ENCODE data around the gene ANKS1B. TPM values are rescaled to one million over a fixed set of nuclear protein-coding genes. Genes with fewer than 3 reads are reported as not detected.
A peak's percentile ranks its signal among the peaks of the same experiment; 100 is the strongest.
"Not testable (repeated sequence)": the region's sequence is repeated elsewhere in the genome, so short reads cannot be mapped to it uniquely, and the experiment has no call there.

Gene ANKS1B
- total RNA-seq, 1 donor from 2014 or later: 5.6 TPM

DNA sequence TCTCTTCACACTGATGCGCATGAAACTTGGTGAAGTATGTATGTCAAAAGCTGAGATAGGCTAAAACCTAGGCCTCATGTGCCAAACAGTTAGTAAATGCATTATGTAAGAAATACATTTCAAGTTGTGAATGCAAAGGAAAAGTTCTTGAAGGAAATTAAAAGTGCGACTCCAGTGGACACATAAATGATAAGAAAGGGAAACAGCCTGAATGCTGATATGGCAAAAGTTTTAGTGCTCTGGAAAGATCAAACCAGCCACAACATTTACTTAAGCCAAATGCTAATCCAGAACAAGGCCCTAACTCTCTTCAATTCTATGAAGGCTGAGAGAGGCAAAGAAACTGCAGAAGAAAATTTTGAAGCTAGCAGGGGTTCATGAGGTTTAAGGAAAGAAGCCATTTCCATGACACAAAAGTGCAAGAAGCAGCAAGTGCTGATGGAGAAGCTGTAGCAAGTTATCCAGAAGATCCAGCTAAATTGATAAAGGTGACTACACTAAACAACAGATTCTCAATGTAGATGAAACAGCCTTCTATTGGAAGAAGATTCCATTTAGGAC lies 262.9 kb downstream of the ANKS1B start:
- Mint-ChIP-seq H3K36me3 (ENCODE audit: low read depth) (no peaks in the 10 kb centered on the region), H3K4me1 (no peaks in the 10 kb centered on the region), H3K27me3 (ENCODE audit: low read depth) (no peaks in the 10 kb centered on the region), H3K9me3 (peaks cover 2% of the 10 kb centered on the region), H3K27ac (ENCODE audit: unreplicated experiment) (no peak overlapping the region), H3K4me3 (no peak overlapping the region)
- DNase-seq (ENCODE audit: low read depth, low spot score): no peak
- TF ChIP-seq, protein P1, sequence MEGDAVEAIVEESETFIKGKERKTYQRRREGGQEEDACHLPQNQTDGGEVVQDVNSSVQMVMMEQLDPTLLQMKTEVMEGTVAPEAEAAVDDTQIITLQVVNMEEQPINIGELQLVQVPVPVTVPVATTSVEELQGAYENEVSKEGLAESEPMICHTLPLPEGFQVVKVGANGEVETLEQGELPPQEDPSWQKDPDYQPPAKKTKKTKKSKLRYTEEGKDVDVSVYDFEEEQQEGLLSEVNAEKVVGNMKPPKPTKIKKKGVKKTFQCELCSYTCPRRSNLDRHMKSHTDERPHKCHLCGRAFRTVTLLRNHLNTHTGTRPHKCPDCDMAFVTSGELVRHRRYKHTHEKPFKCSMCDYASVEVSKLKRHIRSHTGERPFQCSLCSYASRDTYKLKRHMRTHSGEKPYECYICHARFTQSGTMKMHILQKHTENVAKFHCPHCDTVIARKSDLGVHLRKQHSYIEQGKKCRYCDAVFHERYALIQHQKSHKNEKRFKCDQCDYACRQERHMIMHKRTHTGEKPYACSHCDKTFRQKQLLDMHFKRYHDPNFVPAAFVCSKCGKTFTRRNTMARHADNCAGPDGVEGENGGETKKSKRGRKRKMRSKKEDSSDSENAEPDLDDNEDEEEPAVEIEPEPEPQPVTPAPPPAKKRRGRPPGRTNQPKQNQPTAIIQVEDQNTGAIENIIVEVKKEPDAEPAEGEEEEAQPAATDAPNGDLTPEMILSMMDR (conservative IDR thresholded peaks at IDR 0.05): no peak

DNA sequence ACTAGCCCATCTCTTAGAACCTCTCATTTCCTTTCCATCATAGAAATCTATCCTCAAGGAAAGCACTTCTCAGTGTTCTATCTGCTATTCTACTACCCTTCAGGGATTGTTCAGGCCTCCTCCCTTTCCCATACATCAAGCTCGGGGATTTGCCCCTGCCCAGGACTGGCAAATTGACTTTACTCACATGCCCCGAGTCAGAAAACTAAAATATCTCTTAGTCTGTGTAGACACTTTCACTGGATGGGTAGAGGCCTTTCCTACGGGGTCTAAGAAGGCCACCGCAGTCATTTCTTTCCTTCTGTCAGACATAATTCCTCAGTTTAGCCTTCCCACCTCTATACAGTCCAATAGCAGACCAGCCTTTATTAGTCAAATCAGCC lies 264.7 kb downstream of the ANKS1B start:
- not testable (repeated sequence) for H3K9me3 Mint-ChIP-seq; DNase-seq (ENCODE audit: low read depth, low spot score); H3K27ac Mint-ChIP-seq (ENCODE audit: unreplicated experiment); H3K36me3 Mint-ChIP-seq (ENCODE audit: low read depth); H3K4me3 Mint-ChIP-seq; H3K4me1 Mint-ChIP-seq; H3K27me3 Mint-ChIP-seq (ENCODE audit: low read depth)

DNA sequence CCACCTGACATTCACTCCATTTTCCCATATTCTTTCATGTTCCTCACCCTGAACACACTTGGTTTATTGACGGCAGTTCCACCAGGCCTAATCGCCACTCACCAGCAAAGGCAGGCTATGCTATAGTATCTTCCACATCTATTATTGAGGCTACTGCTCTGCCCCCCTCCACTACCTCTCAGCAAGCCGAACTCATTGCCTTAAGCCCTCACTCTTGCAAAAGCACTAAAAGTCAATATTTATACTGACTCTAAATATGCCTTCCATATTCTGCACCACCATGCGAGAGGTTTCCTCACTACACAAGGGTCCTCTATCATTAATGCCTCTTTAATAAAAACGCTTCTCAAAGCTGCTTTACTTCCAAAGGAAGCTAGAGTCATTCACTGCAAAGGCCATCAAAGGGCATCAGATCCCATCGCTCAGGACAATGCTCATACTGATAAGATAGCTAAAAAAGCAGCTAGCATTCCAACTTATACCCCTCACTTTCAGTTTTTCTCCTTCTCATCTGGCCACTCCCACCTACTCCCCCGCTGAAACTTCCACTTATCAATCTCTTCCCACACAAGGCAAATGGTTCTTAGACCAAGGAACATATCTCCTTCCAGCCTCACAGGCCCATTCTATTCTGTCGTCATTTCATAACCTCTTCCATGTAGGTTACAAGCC lies 265.2 kb downstream of the ANKS1B start:
- H3K36me3 Mint-ChIP-seq (ENCODE audit: low read depth); H3K9me3 Mint-ChIP-seq; H3K27ac Mint-ChIP-seq (ENCODE audit: unreplicated experiment): not testable (repeated sequence)

DNA sequence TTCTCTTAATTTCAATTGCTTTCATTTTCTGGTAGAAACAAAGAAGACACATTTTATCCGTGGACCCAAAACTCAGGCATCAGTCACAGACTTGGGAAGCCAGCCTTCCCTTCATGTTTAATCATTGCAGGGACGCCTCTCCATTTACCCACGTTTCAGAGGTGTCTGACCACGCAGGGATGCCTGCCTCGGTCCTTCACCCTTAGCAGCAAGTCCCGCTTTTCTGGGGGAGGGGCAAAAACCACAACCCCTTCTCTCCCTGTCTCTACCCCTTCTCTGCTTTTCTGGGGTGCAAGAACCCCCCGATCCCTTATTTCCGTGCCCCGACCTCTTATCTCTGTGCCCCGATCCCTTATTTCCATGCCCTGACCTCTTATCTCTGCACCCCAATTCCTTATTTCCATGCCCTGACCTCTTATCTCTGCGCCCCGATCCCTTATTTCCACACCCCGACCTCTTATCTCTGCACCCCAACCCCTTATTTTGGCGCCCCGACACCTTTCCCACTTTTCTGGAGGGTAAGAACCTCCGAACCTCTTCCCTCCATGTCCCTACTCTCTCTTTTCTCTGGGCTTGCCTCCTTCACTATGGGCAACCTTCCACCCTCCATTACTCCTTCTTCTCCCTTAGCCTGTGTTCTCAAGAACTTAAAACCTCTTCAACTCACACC lies 268.8 kb downstream of the ANKS1B start:
- not testable (repeated sequence) for H3K9me3 Mint-ChIP-seq; H3K36me3 Mint-ChIP-seq (ENCODE audit: low read depth); H3K4me3 Mint-ChIP-seq; DNase-seq (ENCODE audit: low read depth, low spot score); H3K4me1 Mint-ChIP-seq; H3K27me3 Mint-ChIP-seq (ENCODE audit: low read depth); H3K27ac Mint-ChIP-seq (ENCODE audit: unreplicated experiment)

More for the DNA sequence above, 265.2 kb downstream of the ANKS1B start:
- DNase-seq (ENCODE audit: low read depth, low spot score); H3K27me3 Mint-ChIP-seq (ENCODE audit: low read depth); H3K4me1 Mint-ChIP-seq; H3K4me3 Mint-ChIP-seq: not testable (repeated sequence)

DNA sequence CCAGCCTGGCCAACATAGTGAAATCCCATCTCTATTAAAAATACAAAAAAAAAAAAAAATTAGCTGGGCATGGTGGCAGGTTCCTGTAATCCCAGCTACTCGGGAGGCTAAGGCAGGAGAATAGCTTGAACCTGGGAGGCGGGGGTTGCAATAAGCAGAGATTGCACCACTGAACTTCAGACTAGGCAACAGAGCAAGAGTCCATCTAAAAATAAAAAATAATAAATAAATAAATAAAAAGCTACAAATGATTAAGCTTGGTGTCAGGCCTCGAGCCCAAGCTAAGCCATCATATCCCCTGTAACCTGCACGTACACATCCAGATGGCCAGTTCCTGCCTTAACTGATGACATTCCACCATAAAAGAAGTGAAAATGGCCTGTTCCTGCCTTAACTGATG lies 269.8 kb downstream of the ANKS1B start:
- not testable (repeated sequence) for H3K4me3 Mint-ChIP-seq; DNase-seq (ENCODE audit: low read depth, low spot score); H3K9me3 Mint-ChIP-seq; H3K36me3 Mint-ChIP-seq (ENCODE audit: low read depth); H3K4me1 Mint-ChIP-seq; H3K27me3 Mint-ChIP-seq (ENCODE audit: low read depth)
- H3K27ac Mint-ChIP-seq (ENCODE audit: unreplicated experiment): peak overlapping the region; percentile 88

DNA sequence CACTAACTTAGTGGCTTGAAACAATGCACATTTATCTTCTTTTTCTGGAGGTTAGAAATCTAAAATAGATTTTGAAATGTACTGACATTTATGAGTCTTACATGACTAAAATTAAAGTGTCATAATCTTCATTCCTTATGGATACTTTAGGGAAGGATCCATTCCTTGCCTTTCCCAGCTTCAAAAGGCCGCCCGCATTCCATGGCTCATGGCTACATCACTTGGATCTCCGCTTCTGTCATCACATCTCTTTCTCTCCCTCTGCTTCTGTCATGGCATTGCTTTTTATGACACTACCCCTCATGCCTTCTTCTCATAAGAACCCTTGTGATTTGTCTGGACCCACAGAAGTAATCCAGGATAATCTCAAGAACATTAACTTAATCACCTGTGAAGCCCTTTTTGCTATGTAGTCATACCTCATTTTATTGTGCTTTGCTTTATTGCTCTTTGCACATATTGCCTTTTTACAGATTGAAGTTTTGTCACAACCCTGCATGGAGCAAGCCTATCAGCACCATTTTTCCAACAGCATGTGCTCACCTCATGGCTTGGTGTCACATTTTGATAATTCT lies 270.7 kb downstream of the ANKS1B start:
- Mint-ChIP-seq H3K36me3 (ENCODE audit: low read depth) (no peaks in the 10 kb centered on the region), H3K4me3 (no peak overlapping the region), H3K27me3 (ENCODE audit: low read depth) (no peaks in the 10 kb centered on the region), H3K27ac (ENCODE audit: unreplicated experiment) (no peak overlapping the region), H3K4me1 (no peaks in the 10 kb centered on the region), H3K9me3 (peaks cover 8% of the 10 kb centered on the region)
- DNase-seq (ENCODE audit: low read depth, low spot score): no peak
- TF ChIP-seq, protein P1 (conservative IDR thresholded peaks at IDR 0.05): no peak

DNA sequence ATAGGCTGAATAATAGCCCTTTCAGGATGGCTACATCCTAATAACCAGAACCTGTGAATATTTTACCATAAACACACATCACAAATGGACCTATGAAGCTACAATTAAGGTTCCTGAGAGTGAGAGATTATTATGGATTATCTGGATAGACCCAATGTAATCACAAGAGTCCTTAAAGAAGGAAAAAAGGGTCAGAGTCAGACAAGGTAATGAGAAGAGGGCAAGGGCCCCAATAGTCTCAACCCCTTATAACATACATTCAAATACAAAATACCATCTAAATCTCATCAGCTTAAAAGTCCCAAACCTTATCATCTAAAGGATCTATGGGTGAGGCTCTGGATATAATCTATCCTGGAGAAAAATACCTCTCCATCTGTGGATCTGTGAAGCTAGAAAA lies 272.5 kb downstream of the ANKS1B start:
- no peaks in the 10 kb centered on the region for H3K4me1 Mint-ChIP-seq
- TF ChIP-seq, protein P1 (conservative IDR thresholded peaks at IDR 0.05): no peak
- H3K9me3 Mint-ChIP-seq: peaks cover 8% of the 10 kb centered on the region
- H3K27ac Mint-ChIP-seq (ENCODE audit: unreplicated experiment): no peak overlapping the region
- H3K27me3 Mint-ChIP-seq (ENCODE audit: low read depth): no peaks in the 10 kb centered on the region
- no peak for DNase-seq (ENCODE audit: low read depth, low spot score)
- H3K36me3 Mint-ChIP-seq (ENCODE audit: low read depth): no peaks in the 10 kb centered on the region
- no peak overlapping the region for H3K4me3 Mint-ChIP-seq
